ENCODE data around the gene HIF1AN.

The HIF1AN gene

DNA sequence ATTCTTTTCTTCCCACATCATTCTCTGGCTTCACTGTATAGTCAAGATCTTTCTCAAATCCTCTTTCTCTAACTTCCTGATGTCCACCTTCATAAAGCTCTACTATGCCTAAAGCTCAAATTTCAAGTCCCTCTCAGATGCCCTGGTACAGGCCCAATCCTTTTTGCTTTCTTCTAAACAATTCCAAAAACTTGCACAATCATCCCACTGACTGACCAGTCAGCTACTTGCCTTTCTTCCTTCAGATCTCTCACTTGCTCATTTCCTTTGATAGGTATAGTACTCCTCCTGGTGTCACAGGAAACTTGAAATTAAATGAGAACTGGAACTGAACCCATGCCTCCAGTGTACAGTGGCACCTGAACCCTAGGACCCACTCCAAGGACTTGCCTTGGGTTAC lies 34.3 kb upstream of the HIF1AN start:
- no peak for DNase-seq
- H3K79me1 ChIP-seq (ENCODE audit: low read length), result no peaks in the 10 kb centered on the region
- no peak overlapping the region for H3K4me2 ChIP-seq (ENCODE audit: low read length)
- H4K5ac ChIP-seq (ENCODE audit: low read length), result no peak overlapping the region
- H3K79me2 ChIP-seq (ENCODE audit: control insufficient read depth, insufficient read depth, low read length), result no peaks in the 10 kb centered on the region
- no peak overlapping the region for H3K4me3 ChIP-seq (ENCODE audit: low read length)
- no peak overlapping the region for H3K56ac ChIP-seq (ENCODE audit: low read length)
- no peak overlapping the region for H3K9ac ChIP-seq (ENCODE audit: low read length)
- H2BK120ac ChIP-seq (ENCODE audit: low read depth, low read length), result no peak overlapping the region
- no peaks in the 10 kb centered on the region for H3K27me3 ChIP-seq (ENCODE audit: insufficient read depth, low read length, poor library complexity)
- no peak overlapping the region for H2AK5ac ChIP-seq (ENCODE audit: low read length)
- no peak overlapping the region for H3K27ac ChIP-seq (ENCODE audit: low read depth, low read length)
- no peaks in the 10 kb centered on the region for H3K4me1 ChIP-seq (ENCODE audit: control insufficient read depth, low read depth, low read length)
- H3K23ac ChIP-seq (ENCODE audit: low read length), result no peak overlapping the region
- H3K18ac ChIP-seq (ENCODE audit: low read length), result no peak overlapping the region
- no peaks in the 10 kb centered on the region for H3K36me3 ChIP-seq (ENCODE audit: control insufficient read depth, insufficient read depth, low read length)
- no peak overlapping the region for H2BK15ac ChIP-seq (replicated peaks; ENCODE audit: low read depth)
- H2BK5ac ChIP-seq (ENCODE audit: low read length), result no peak overlapping the region
- no peak overlapping the region for H4K8ac ChIP-seq (ENCODE audit: low read depth, low read length)
- H3K4ac ChIP-seq (ENCODE audit: low read depth, low read length), result no peak overlapping the region

DNA sequence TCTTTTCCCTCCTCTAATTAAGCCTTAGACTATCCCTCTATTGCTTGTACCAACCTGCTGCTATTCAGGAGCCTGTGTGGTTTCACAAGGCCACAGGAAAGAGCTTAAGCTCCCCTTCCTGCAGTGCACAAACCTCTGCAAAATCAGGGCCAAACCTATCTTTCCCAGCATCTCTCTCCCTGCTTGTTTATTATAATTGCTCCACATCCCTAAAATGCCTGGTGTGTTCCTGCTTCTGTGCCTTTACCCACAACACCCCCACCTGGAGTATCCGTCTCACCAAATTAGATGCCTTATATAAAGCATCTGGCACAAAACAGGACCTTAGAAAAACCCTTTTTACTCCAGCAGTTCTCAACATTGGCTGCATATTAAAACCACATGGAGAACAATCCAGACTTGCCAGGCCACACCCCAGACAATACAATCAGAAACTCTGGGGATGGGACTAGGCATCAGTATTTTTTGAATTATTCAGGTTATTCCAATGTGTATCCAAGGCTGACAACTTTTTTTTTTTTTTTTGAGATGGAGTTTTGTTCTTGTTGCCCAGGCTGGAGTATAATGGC lies 32.7 kb upstream of the HIF1AN start:
- Histone ChIP-seq H2BK5ac (ENCODE audit: low read length) (no peak overlapping the region), H3K79me1 (ENCODE audit: low read length) (no peaks in the 10 kb centered on the region), H3K56ac (ENCODE audit: low read length) (no peak overlapping the region), H2BK120ac (ENCODE audit: low read depth, low read length) (no peak overlapping the region), H3K79me2 (ENCODE audit: control insufficient read depth, insufficient read depth, low read length) (no peaks in the 10 kb centered on the region), H4K8ac (ENCODE audit: low read depth, low read length) (no peak overlapping the region), H2BK15ac (replicated peaks; ENCODE audit: low read depth) (no peak overlapping the region), H3K4me1 (ENCODE audit: control insufficient read depth, low read depth, low read length) (no peaks in the 10 kb centered on the region), H2AK5ac (ENCODE audit: low read length) (no peak overlapping the region), H3K18ac (ENCODE audit: low read length) (no peak overlapping the region), H3K36me3 (ENCODE audit: control insufficient read depth, insufficient read depth, low read length) (no peaks in the 10 kb centered on the region), H3K4me2 (ENCODE audit: low read length) (no peak overlapping the region), H3K4me3 (ENCODE audit: low read length) (no peak overlapping the region), H3K27ac (ENCODE audit: low read depth, low read length) (no peak overlapping the region), H3K23ac (ENCODE audit: low read length) (no peak overlapping the region), H3K27me3 (ENCODE audit: insufficient read depth, low read length, poor library complexity) (no peaks in the 10 kb centered on the region), H3K9ac (ENCODE audit: low read length) (no peak overlapping the region), H4K5ac (ENCODE audit: low read length) (no peak overlapping the region), H3K4ac (ENCODE audit: low read depth, low read length) (no peak overlapping the region)
- WGBS (ENCODE audit: extremely low coverage, insufficient coverage, low lambda C conversion rate), result no CpG with 5 or more reads among the region's 1 CpG
- no peak for DNase-seq

DNA sequence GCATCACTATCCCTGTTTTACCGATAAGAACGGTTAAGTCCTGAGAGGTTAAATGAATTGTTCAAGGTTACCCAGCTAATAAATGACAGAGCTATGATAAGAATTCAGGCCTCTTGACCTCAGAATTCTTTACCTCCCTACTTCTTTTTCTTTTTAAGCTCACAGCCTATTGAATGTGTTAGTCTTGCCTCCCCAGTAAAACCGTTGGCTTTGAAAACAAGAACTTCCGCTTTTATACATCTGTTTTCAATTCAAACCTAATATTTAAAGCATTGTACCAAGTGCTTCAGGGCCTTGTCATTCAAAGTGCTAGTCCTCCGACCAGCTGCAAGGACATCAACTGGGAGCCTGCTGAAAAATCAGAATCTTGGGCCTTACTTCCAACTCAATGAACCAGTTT lies 31.6 kb upstream of the HIF1AN start:
- Histone ChIP-seq H4K5ac (ENCODE audit: low read length) (no peak overlapping the region), H3K27ac (ENCODE audit: low read depth, low read length) (no peak overlapping the region), H2BK5ac (ENCODE audit: low read length) (no peak overlapping the region), H3K4me1 (ENCODE audit: control insufficient read depth, low read depth, low read length) (no peaks in the 10 kb centered on the region), H3K4ac (ENCODE audit: low read depth, low read length) (no peak overlapping the region), H3K79me1 (ENCODE audit: low read length) (no peaks in the 10 kb centered on the region), H3K27me3 (ENCODE audit: insufficient read depth, low read length, poor library complexity) (no peaks in the 10 kb centered on the region), H3K36me3 (ENCODE audit: control insufficient read depth, insufficient read depth, low read length) (no peaks in the 10 kb centered on the region), H3K23ac (ENCODE audit: low read length) (no peak overlapping the region), H3K4me3 (ENCODE audit: low read length) (no peak overlapping the region), H4K8ac (ENCODE audit: low read depth, low read length) (no peak overlapping the region), H2BK15ac (replicated peaks; ENCODE audit: low read depth) (no peak overlapping the region), H3K4me2 (ENCODE audit: low read length) (no peak overlapping the region), H2BK120ac (ENCODE audit: low read depth, low read length) (no peak overlapping the region), H3K9ac (ENCODE audit: low read length) (no peak overlapping the region), H3K79me2 (ENCODE audit: control insufficient read depth, insufficient read depth, low read length) (no peaks in the 10 kb centered on the region), H3K18ac (ENCODE audit: low read length) (no peak overlapping the region), H3K56ac (ENCODE audit: low read length) (no peak overlapping the region), H2AK5ac (ENCODE audit: low read length) (no peak overlapping the region)
- no CpG with 5 or more reads among the region's 5 CpGs for WGBS (ENCODE audit: extremely low coverage, insufficient coverage, low lambda C conversion rate)
- no peak for DNase-seq

DNA sequence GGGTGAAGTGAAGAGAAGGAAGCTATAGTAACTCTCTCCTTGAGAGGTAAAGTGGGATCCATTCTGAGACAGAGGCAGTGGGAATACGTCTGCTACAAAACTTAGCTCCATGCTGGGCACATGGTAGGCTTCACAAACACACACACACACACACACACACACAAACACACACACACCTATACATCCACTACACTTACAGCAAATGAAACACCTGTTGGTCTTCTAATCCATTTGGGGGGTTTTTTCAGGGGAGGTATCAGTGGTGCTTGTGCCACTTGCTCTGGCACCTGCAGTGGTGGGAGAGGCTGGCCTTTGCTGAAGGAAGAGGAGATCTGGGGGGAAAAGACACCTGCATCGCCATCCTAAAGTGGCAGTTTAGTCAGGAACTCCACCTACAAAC lies 30.6 kb upstream of the HIF1AN start:
- no peak overlapping the region for H3K56ac ChIP-seq (ENCODE audit: low read length)
- H3K4ac ChIP-seq (ENCODE audit: low read depth, low read length), result no peak overlapping the region
- H3K79me2 ChIP-seq (ENCODE audit: control insufficient read depth, insufficient read depth, low read length), result no peaks in the 10 kb centered on the region
- no peaks in the 10 kb centered on the region for H3K36me3 ChIP-seq (ENCODE audit: control insufficient read depth, insufficient read depth, low read length)
- no peak overlapping the region for H3K27ac ChIP-seq (ENCODE audit: low read depth, low read length)
- no peak overlapping the region for H4K5ac ChIP-seq (ENCODE audit: low read length)
- no peak overlapping the region for H2BK5ac ChIP-seq (ENCODE audit: low read length)
- H2BK15ac ChIP-seq (replicated peaks; ENCODE audit: low read depth), result no peak overlapping the region
- no peak for DNase-seq
- H3K27me3 ChIP-seq (ENCODE audit: insufficient read depth, low read length, poor library complexity), result no peaks in the 10 kb centered on the region
- no peak overlapping the region for H4K8ac ChIP-seq (ENCODE audit: low read depth, low read length)
- H3K79me1 ChIP-seq (ENCODE audit: low read length), result no peaks in the 10 kb centered on the region
- H3K4me1 ChIP-seq (ENCODE audit: control insufficient read depth, low read depth, low read length), result no peaks in the 10 kb centered on the region
- no peak overlapping the region for H2AK5ac ChIP-seq (ENCODE audit: low read length)
- no peak overlapping the region for H2BK120ac ChIP-seq (ENCODE audit: low read depth, low read length)
- no peak overlapping the region for H3K4me2 ChIP-seq (ENCODE audit: low read length)
- H3K18ac ChIP-seq (ENCODE audit: low read length), result no peak overlapping the region
- WGBS (ENCODE audit: extremely low coverage, insufficient coverage, low lambda C conversion rate), result no CpG with 5 or more reads among the region's 2 CpGs
- H3K4me3 ChIP-seq (ENCODE audit: low read length), result no peak overlapping the region
- no peak overlapping the region for H3K23ac ChIP-seq (ENCODE audit: low read length)
- no peak overlapping the region for H3K9ac ChIP-seq (ENCODE audit: low read length)

DNA sequence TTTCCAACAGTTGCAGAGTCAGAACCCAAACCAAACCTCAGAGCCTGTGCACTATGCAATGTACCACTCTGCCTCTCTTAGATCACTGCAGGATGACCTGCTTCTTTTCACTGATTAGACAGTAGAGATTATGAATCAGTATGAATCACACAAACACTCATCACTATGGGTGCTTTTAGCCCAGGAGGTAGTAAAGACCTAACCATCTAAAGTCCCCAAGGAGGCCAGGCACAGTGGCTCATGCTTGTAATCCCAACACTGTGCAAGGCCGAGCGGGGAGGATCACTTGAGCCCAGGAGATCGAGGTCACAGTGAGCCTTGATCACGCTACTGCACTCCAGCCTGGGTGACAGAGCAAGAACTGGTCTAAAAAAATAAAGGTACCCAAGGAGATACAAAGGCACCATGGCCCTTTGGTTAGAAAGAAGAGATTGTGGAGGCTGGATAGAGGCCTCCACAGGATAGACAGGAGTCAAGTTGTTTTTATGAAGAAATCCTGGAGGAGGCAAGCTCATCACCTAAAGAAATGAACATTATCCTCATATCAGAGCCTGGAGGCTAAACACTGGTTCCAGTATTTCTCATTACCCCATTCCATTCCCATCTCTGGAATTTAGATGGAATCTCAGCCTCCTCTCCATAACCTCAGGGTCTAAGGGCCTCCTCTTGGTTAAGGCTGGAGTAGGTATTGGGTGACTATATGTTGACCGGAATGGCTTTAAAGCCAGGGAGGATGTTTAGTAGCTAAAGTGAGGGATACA lies 29.0 kb upstream of the HIF1AN start:
- Histone ChIP-seq H3K4me1 (ENCODE audit: control insufficient read depth, low read depth, low read length) (no peaks in the 10 kb centered on the region), H3K56ac (ENCODE audit: low read length) (no peak overlapping the region), H3K4me2 (ENCODE audit: low read length) (no peak overlapping the region), H3K4me3 (ENCODE audit: low read length) (no peak overlapping the region), H2AK5ac (ENCODE audit: low read length) (no peak overlapping the region), H3K79me1 (ENCODE audit: low read length) (no peaks in the 10 kb centered on the region), H3K27ac (ENCODE audit: low read depth, low read length) (no peak overlapping the region), H3K79me2 (ENCODE audit: control insufficient read depth, insufficient read depth, low read length) (no peaks in the 10 kb centered on the region), H3K36me3 (ENCODE audit: control insufficient read depth, insufficient read depth, low read length) (no peaks in the 10 kb centered on the region), H2BK120ac (ENCODE audit: low read depth, low read length) (no peak overlapping the region), H4K8ac (ENCODE audit: low read depth, low read length) (no peak overlapping the region), H2BK15ac (replicated peaks; ENCODE audit: low read depth) (no peak overlapping the region), H3K4ac (ENCODE audit: low read depth, low read length) (no peak overlapping the region), H3K23ac (ENCODE audit: low read length) (no peak overlapping the region), H3K18ac (ENCODE audit: low read length) (no peak overlapping the region), H4K5ac (ENCODE audit: low read length) (no peak overlapping the region), H2BK5ac (ENCODE audit: low read length) (no peak overlapping the region), H3K27me3 (ENCODE audit: insufficient read depth, low read length, poor library complexity) (no peaks in the 10 kb centered on the region), H3K9ac (ENCODE audit: low read length) (no peak overlapping the region)
- no peak for DNase-seq
- no CpG with 5 or more reads among the region's 5 CpGs for WGBS (ENCODE audit: extremely low coverage, insufficient coverage, low lambda C conversion rate)

DNA sequence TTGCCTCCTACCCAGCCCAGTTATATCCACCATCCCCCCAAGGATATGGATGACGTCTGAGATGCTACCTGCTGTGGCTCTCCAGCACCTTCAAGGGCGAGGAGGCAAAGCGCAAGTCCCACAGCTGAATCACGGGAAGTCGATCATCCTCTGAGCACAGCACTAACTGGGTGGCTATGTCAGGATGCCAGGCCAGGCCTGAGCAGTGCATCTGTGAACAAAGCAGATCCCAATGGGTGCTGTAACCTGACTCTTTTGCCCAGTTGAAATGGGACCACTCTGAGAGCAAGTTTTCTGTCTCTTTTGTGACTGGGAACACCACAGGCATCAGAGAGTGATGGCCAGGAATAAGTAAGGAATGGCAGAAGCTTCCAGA lies 28.4 kb upstream of the HIF1AN start:
- Histone ChIP-seq H2AK5ac (ENCODE audit: low read length) (no peak overlapping the region), H3K4me3 (ENCODE audit: low read length) (no peak overlapping the region), H3K9ac (ENCODE audit: low read length) (no peak overlapping the region), H3K18ac (ENCODE audit: low read length) (no peak overlapping the region), H4K5ac (ENCODE audit: low read length) (no peak overlapping the region), H3K27ac (ENCODE audit: low read depth, low read length) (no peak overlapping the region), H3K23ac (ENCODE audit: low read length) (no peak overlapping the region), H3K4ac (ENCODE audit: low read depth, low read length) (no peak overlapping the region), H2BK120ac (ENCODE audit: low read depth, low read length) (no peak overlapping the region), H3K36me3 (ENCODE audit: control insufficient read depth, insufficient read depth, low read length) (no peaks in the 10 kb centered on the region), H3K27me3 (ENCODE audit: insufficient read depth, low read length, poor library complexity) (no peaks in the 10 kb centered on the region), H3K79me1 (ENCODE audit: low read length) (no peaks in the 10 kb centered on the region), H2BK5ac (ENCODE audit: low read length) (no peak overlapping the region), H4K8ac (ENCODE audit: low read depth, low read length) (no peak overlapping the region), H3K79me2 (ENCODE audit: control insufficient read depth, insufficient read depth, low read length) (no peaks in the 10 kb centered on the region), H2BK15ac (replicated peaks; ENCODE audit: low read depth) (no peak overlapping the region), H3K56ac (ENCODE audit: low read length) (no peak overlapping the region), H3K4me2 (ENCODE audit: low read length) (no peak overlapping the region), H3K4me1 (ENCODE audit: control insufficient read depth, low read depth, low read length) (no peaks in the 10 kb centered on the region)
- no CpG with 5 or more reads among the region's 5 CpGs for WGBS (ENCODE audit: extremely low coverage, insufficient coverage, low lambda C conversion rate)
- no peak for DNase-seq
